Measurements from ENCODE around the gene BCL2. TPM values are rescaled to one million over a fixed set of nuclear protein-coding genes. Genes with fewer than 3 reads are reported as not detected.

Gene BCL2
- polyA plus RNA-seq, 4 donors: 0.89 to 7.2 (median 3.8) TPM

DNA sequence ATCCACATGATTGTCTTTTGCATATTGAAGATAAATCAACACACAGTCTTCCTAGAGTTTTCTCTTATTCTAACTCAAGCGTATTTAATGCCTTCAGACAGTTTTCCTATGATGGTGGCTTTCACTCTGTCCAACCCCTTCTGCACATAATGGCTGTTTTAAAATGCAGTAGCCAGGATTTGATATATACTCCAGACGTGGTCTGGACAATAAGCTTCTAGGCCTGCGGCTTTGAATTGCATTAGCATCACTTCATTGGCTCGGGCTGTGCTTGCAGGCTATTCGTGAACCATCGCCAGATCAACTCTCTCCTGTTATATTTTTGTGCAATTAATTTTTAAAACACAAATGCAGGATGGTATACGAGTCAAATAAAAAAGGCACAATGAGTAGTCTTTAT is 235.3 kb downstream of the BCL2 start:
- Histone ChIP-seq H3K27me3 (ENCODE audit: control insufficient read depth in 3 of 3, insufficient read depth in 3 of 3, low read length in 3 of 3) (no peaks in the 10 kb centered on the region), H3K4me1 (ENCODE audit: control insufficient read depth in 3 of 3, insufficient read depth in 2 of 3, low read depth in 1 of 3, low read length in 2 of 3) (no peaks in the 10 kb centered on the region), H3K36me3 (ENCODE audit: control insufficient read depth in 3 of 3, insufficient read depth in 2 of 3, low read depth in 1 of 3, low read length in 3 of 3) (no peaks in the 10 kb centered on the region), H3K27ac (ENCODE audit: low read depth in 1 of 3, low read length in 2 of 3) (no peak overlapping the region), H3K4me3 (ENCODE audit: low read depth in 1 of 3, low read length in 3 of 3) (no peak overlapping the region), H3K9me3 (ENCODE audit: control insufficient read depth in 2 of 2, insufficient read depth in 1 of 2, low read depth in 1 of 2, low read length in 1 of 2) (peaks cover 0 to 11% of the 10 kb centered on the region in 2 donors)
- 94 to 95% (median 95%) methylated on average over 7 of the region's 7 CpGs for WGBS, 3 donors
- no peak for FAIRE-seq
- no peak for DNase-seq

GRCh38 chr18:63083555-63083954 is 236.0 kb downstream of the BCL2 start:
- Histone ChIP-seq H3K9me3 (ENCODE audit: control insufficient read depth in 2 of 2, insufficient read depth in 1 of 2, low read depth in 1 of 2, low read length in 1 of 2) (peaks cover 0 to 13% of the 10 kb centered on the region in 2 donors), H3K4me3 (ENCODE audit: low read depth in 1 of 3, low read length in 3 of 3) (no peak overlapping the region), H3K36me3 (ENCODE audit: control insufficient read depth in 3 of 3, insufficient read depth in 2 of 3, low read depth in 1 of 3, low read length in 3 of 3) (no peaks in the 10 kb centered on the region), H3K27me3 (ENCODE audit: control insufficient read depth in 3 of 3, insufficient read depth in 3 of 3, low read length in 3 of 3) (no peaks in the 10 kb centered on the region), H3K27ac (ENCODE audit: low read depth in 1 of 3, low read length in 2 of 3) (no peak overlapping the region), H3K4me1 (ENCODE audit: control insufficient read depth in 3 of 3, insufficient read depth in 2 of 3, low read depth in 1 of 3, low read length in 2 of 3) (no peaks in the 10 kb centered on the region)
- FAIRE-seq (no peak), DNase-seq (no peak)
- 82 to 91% (median 88%) methylated on average over 2 of the region's 2 CpGs for WGBS, 3 donors

DNA sequence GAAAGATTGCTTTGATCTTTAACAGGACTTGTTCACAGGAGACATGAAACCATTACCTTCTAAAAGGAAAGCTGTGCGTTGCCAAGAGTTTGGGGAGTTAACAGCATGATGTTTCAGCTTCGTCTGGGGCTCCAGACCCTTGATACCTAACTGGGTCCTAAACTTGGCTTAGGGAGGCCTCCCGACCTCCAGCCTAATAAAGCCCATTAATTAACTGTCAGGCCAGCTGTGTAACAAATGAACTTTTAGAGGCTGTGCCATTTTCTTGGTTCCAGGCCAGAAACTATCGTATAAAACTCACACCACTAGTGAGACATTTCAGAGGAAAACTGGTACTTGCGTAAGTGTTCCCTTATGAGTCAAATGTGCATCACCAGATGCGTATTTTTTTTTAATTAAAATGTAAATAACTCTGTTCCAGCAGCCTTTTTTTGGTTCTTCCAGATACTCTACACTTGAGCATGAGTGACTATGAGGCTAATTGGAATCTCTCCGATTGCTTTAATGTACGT is 236.5 kb downstream of the BCL2 start:
- Histone ChIP-seq H3K27me3 (ENCODE audit: control insufficient read depth in 3 of 3, insufficient read depth in 3 of 3, low read length in 3 of 3) (no peaks in the 10 kb centered on the region), H3K36me3 (ENCODE audit: control insufficient read depth in 3 of 3, insufficient read depth in 2 of 3, low read depth in 1 of 3, low read length in 3 of 3) (no peaks in the 10 kb centered on the region), H3K27ac (ENCODE audit: low read depth in 1 of 3, low read length in 2 of 3) (no peak overlapping the region), H3K9me3 (ENCODE audit: control insufficient read depth in 2 of 2, insufficient read depth in 1 of 2, low read depth in 1 of 2, low read length in 1 of 2) (peaks cover 0 to 13% of the 10 kb centered on the region in 2 donors), H3K4me1 (ENCODE audit: control insufficient read depth in 3 of 3, insufficient read depth in 2 of 3, low read depth in 1 of 3, low read length in 2 of 3) (no peaks in the 10 kb centered on the region), H3K4me3 (ENCODE audit: low read depth in 1 of 3, low read length in 3 of 3) (no peak overlapping the region)
- FAIRE-seq (no peak), DNase-seq (no peak)
- WGBS, 3 donors: 82 to 90% (median 82%) methylated on average over 8 of the region's 8 CpGs

DNA sequence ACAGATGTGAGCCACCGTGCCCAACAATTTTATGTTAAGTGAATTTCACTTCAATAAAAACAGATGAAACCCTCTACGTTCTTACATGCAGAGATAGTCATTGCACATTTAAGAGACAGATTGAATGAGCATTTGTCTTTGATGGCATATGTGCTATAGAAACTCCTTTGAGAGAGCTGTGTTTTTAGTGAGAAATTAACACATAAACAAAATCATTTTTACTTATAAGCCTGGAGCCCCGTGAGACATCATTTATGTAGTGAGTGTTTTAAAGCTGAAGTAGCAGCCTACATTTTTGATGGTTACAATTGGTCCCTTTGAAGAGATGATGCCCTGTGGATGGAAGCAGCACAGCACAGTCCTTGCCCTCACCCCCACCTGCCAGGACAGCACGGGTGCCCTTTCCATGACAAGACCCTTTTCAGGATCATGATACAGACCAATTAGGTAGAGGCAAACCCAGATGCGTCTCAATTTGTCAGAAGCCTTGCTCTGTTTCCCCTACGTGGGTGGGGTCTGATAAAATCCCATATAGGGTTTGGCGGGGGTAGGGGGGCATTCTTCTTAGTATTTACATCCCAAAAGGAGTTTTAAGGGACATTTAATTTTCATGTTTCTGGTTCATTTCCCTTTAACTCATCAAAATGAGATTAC is 237.1 kb downstream of the BCL2 start:
- no peak for FAIRE-seq
- WGBS, 3 donors: 86 to 93% (median 89%) methylated on average over 7 of the region's 7 CpGs

GRCh38 chr18:63079114-63079513 is 240.5 kb downstream of the BCL2 start:
- H3K4me1 ChIP-seq (ENCODE audit: control insufficient read depth in 3 of 3, insufficient read depth in 2 of 3, low read depth in 1 of 3, low read length in 2 of 3): peaks cover 0 to 5% (median 0%) of the 10 kb centered on the region in 3 donors
- FAIRE-seq (no peak), DNase-seq (peak in 1 of 2 donors; percentile 37)
- H3K27me3 ChIP-seq (ENCODE audit: control insufficient read depth in 3 of 3, insufficient read depth in 3 of 3, low read length in 3 of 3): no peaks in the 10 kb centered on the region
- no peak overlapping the region for H3K27ac ChIP-seq (ENCODE audit: low read depth in 1 of 3, low read length in 2 of 3)
- H3K36me3 ChIP-seq (ENCODE audit: control insufficient read depth in 3 of 3, insufficient read depth in 2 of 3, low read depth in 1 of 3, low read length in 3 of 3): no peaks in the 10 kb centered on the region
- peaks cover 0 to 13% of the 10 kb centered on the region in 2 donors for H3K9me3 ChIP-seq (ENCODE audit: control insufficient read depth in 2 of 2, insufficient read depth in 1 of 2, low read depth in 1 of 2, low read length in 1 of 2)
- H3K4me3 ChIP-seq (ENCODE audit: low read depth in 1 of 3, low read length in 3 of 3): no peak overlapping the region
- 45 to 58% (median 48%) methylated on average over 1 of the region's 1 CpG for WGBS, 3 donors

More for the DNA sequence above, 237.1 kb downstream of the BCL2 start:
- H3K4me3 ChIP-seq (ENCODE audit: low read depth in 1 of 3, low read length in 3 of 3): no peak overlapping the region
- H3K9me3 ChIP-seq (ENCODE audit: control insufficient read depth in 2 of 2, insufficient read depth in 1 of 2, low read depth in 1 of 2, low read length in 1 of 2): peaks cover 0 to 13% of the 10 kb centered on the region in 2 donors
- H3K4me1 ChIP-seq (ENCODE audit: control insufficient read depth in 3 of 3, insufficient read depth in 2 of 3, low read depth in 1 of 3, low read length in 2 of 3): no peaks in the 10 kb centered on the region
- no peaks in the 10 kb centered on the region for H3K36me3 ChIP-seq (ENCODE audit: control insufficient read depth in 3 of 3, insufficient read depth in 2 of 3, low read depth in 1 of 3, low read length in 3 of 3)
- DNase-seq: no peak
- H3K27me3 ChIP-seq (ENCODE audit: control insufficient read depth in 3 of 3, insufficient read depth in 3 of 3, low read length in 3 of 3): no peaks in the 10 kb centered on the region
- no peak overlapping the region for H3K27ac ChIP-seq (ENCODE audit: low read depth in 1 of 3, low read length in 2 of 3)

- Histone ChIP-seq H3K4me1 (ENCODE audit: control insufficient read depth in 3 of 3, insufficient read depth in 2 of 3, low read depth in 1 of 3, low read length in 2 of 3) (peaks cover 0 to 7% (median 0%) of the 10 kb centered on the region in 3 donors), H3K4me3 (ENCODE audit: low read depth in 1 of 3, low read length in 3 of 3) (no peak overlapping the region), H3K27ac (ENCODE audit: low read depth in 1 of 3, low read length in 2 of 3) (no peak overlapping the region), H3K9me3 (ENCODE audit: control insufficient read depth in 2 of 2, insufficient read depth in 1 of 2, low read depth in 1 of 2, low read length in 1 of 2) (peaks cover 0 to 13% of the 10 kb centered on the region in 2 donors), H3K36me3 (ENCODE audit: control insufficient read depth in 3 of 3, insufficient read depth in 2 of 3, low read depth in 1 of 3, low read length in 3 of 3) (no peaks in the 10 kb centered on the region), H3K27me3 (ENCODE audit: control insufficient read depth in 3 of 3, insufficient read depth in 3 of 3, low read length in 3 of 3) (no peaks in the 10 kb centered on the region)
- 76 to 90% (median 81%) methylated on average over 4 of the region's 4 CpGs for WGBS, 3 donors
- FAIRE-seq: no peak
- DNase-seq: no peak
These were observed 241.1 kb downstream of the BCL2 start for GRCh38 chr18:63078471-63078870.

- no peak for FAIRE-seq
- peaks cover 0 to 6% of the 10 kb centered on the region in 2 donors for H3K9me3 ChIP-seq (ENCODE audit: control insufficient read depth in 2 of 2, insufficient read depth in 1 of 2, low read depth in 1 of 2, low read length in 1 of 2)
- DNase-seq: peak; percentile 82 to 89
- peaks cover 0 to 27% (median 0%) of the 10 kb centered on the region in 3 donors for H3K4me1 ChIP-seq (ENCODE audit: control insufficient read depth in 3 of 3, insufficient read depth in 2 of 3, low read depth in 1 of 3, low read length in 2 of 3)
- 2 to 4% (median 4%) methylated on average over 19 of the region's 19 CpGs for WGBS, 3 donors
- H3K27ac ChIP-seq (ENCODE audit: low read depth in 1 of 3, low read length in 2 of 3): peak overlapping the region; percentile 52 to 89 (median 85)
- peak overlapping the region in 2 of 3 donors; percentile 47 to 59 for H3K4me3 ChIP-seq (ENCODE audit: low read depth in 1 of 3, low read length in 3 of 3)
- no peaks in the 10 kb centered on the region for H3K36me3 ChIP-seq (ENCODE audit: control insufficient read depth in 3 of 3, insufficient read depth in 2 of 3, low read depth in 1 of 3, low read length in 3 of 3)
- no peaks in the 10 kb centered on the region for H3K27me3 ChIP-seq (ENCODE audit: control insufficient read depth in 3 of 3, insufficient read depth in 3 of 3, low read length in 3 of 3)
These were observed 244.6 kb downstream of the BCL2 start for GRCh38 chr18:63074981-63075404.

GRCh38 chr18:63073481-63073880 is 246.1 kb downstream of the BCL2 start:
- Histone ChIP-seq H3K27me3 (ENCODE audit: control insufficient read depth in 3 of 3, insufficient read depth in 3 of 3, low read length in 3 of 3) (no peaks in the 10 kb centered on the region), H3K9me3 (ENCODE audit: control insufficient read depth in 2 of 2, insufficient read depth in 1 of 2, low read depth in 1 of 2, low read length in 1 of 2) (no peaks in the 10 kb centered on the region), H3K4me3 (ENCODE audit: low read depth in 1 of 3, low read length in 3 of 3) (no peak overlapping the region), H3K27ac (ENCODE audit: low read depth in 1 of 3, low read length in 2 of 3) (peak overlapping the region in 1 of 3 donors; percentile 27), H3K4me1 (ENCODE audit: control insufficient read depth in 3 of 3, insufficient read depth in 2 of 3, low read depth in 1 of 3, low read length in 2 of 3) (peaks cover 0 to 35% (median 0%) of the 10 kb centered on the region in 3 donors), H3K36me3 (ENCODE audit: control insufficient read depth in 3 of 3, insufficient read depth in 2 of 3, low read depth in 1 of 3, low read length in 3 of 3) (no peaks in the 10 kb centered on the region)
- peak; percentile 55 for FAIRE-seq
- DNase-seq: peak; percentile 52 to 85
- WGBS, 3 donors: 18 to 59% (median 33%) methylated on average over 2 of the region's 2 CpGs
